HG02970 (cell line): ENCODE results near the gene CYBB.
A peak's percentile ranks its signal among the peaks of the same experiment; 100 is the strongest.

Experiments
- ATAC-seq: cut with Tn5 transposase; IDR thresholded peaks from one replicate; pipeline ENCODE4 v1.9.1; 2021; ENCODE audit warnings: mild to moderate bottlenecking, moderate library complexity, moderate number of reproducible peaks; ENCODE audit not compliant: unreplicated experiment, low FRiP score

CYBB gene

GRCh38 chrX:37783305-37783704 lies 3.4 kb downstream of the CYBB start:
- no peak for ATAC-seq

- no peak for ATAC-seq
These were observed 5.7 kb downstream of the CYBB start for GRCh38 chrX:37785569-37785968.

- peak; percentile 69 for ATAC-seq
These were observed 7.0 kb downstream of the CYBB start for GRCh38 chrX:37786624-37787422.

GRCh38 chrX:37787423-37787869 lies 7.6 kb downstream of the CYBB start:
- ATAC-seq: peak; percentile 45

GRCh38 chrX:37796310-37796709 lies 16.5 kb downstream of the CYBB start:
- ATAC-seq: no peak

GRCh38 chrX:37796805-37797204 lies 16.9 kb downstream of the CYBB start:
- no peak for ATAC-seq

- no peak for ATAC-seq
These were observed 20.1 kb downstream of the CYBB start for GRCh38 chrX:37799936-37800335.

- ATAC-seq: no peak
These were observed 20.9 kb downstream of the CYBB start for GRCh38 chrX:37800717-37801116.

- no peak for ATAC-seq
These were observed 22.2 kb downstream of the CYBB start for GRCh38 chrX:37802028-37802427.

GRCh38 chrX:37803057-37803456 lies 23.2 kb downstream of the CYBB start:
- no peak for ATAC-seq

GRCh38 chrX:37809970-37810369 lies 30.1 kb downstream of the CYBB start:
- no peak for ATAC-seq

GRCh38 chrX:37812110-37812509 lies 32.3 kb downstream of the CYBB start:
- no peak for ATAC-seq

GRCh38 chrX:37813570-37813969 lies 33.7 kb downstream of the CYBB start:
- ATAC-seq: no peak

- ATAC-seq: no peak
These were observed 35.5 kb downstream of the CYBB start for GRCh38 chrX:37815366-37815765.

- ATAC-seq: no peak
These were observed 36.9 kb downstream of the CYBB start for GRCh38 chrX:37816766-37817165.

GRCh38 chrX:37817176-37817575 lies 37.3 kb downstream of the CYBB start:
- ATAC-seq: no peak

GRCh38 chrX:37817579-37817978 lies 37.7 kb downstream of the CYBB start:
- peak; percentile 48 for ATAC-seq

- ATAC-seq: peak; percentile 44
These were observed 38.2 kb downstream of the CYBB start for GRCh38 chrX:37818031-37818430.

GRCh38 chrX:37820646-37821045 lies 40.8 kb downstream of the CYBB start:
- ATAC-seq: no peak

- no peak for ATAC-seq
These were observed 44.8 kb downstream of the CYBB start for GRCh38 chrX:37824491-37825214.

GRCh38 chrX:37825215-37825842 lies 45.5 kb downstream of the CYBB start:
- ATAC-seq: no peak
